GM19455 (cell line): Measurements from ENCODE around the gene PANX1.
A peak's percentile ranks its signal among the peaks of the same experiment; 100 is the strongest.
"Not testable (repeated sequence)": the region's sequence is repeated elsewhere in the genome, so short reads cannot be mapped to it uniquely, and the experiment has no call there.

Experiments used
- ATAC-seq: cut with Tn5 transposase; IDR thresholded peaks from one replicate; pipeline ENCODE4 v1.9.1; 2021; ENCODE audit not compliant: unreplicated experiment

Gene PANX1

GRCh38 chr11:94128746-94129511 is at the start of gene PANX1:
TSS of gene PANX1 (plus strand) at chr11:94128841. CDS start at chr11:94129313, 472 bp downstream.
- ATAC-seq = peak; percentile 87

- ATAC-seq = no peak
Measured at GRCh38 chr11:94084164-94084563, 44.5 kb upstream of the PANX1 start.

GRCh38 chr11:94088906-94089305 is 39.7 kb upstream of the PANX1 start:
- ATAC-seq = no peak

- no peak for ATAC-seq
Measured at GRCh38 chr11:94089341-94089740, 39.3 kb upstream of the PANX1 start.

- ATAC-seq = no peak
Measured at GRCh38 chr11:94090401-94090800, 38.2 kb upstream of the PANX1 start.

GRCh38 chr11:94091091-94091490 is 37.5 kb upstream of the PANX1 start:
- no peak for ATAC-seq

- no peak for ATAC-seq
Measured at GRCh38 chr11:94100253-94100652, 28.4 kb upstream of the PANX1 start.

- ATAC-seq = no peak
Measured at GRCh38 chr11:94103471-94103870, 25.2 kb upstream of the PANX1 start.

GRCh38 chr11:94104734-94105133 is 23.9 kb upstream of the PANX1 start:
- ATAC-seq = no peak

GRCh38 chr11:94106716-94107115 is 21.9 kb upstream of the PANX1 start:
- ATAC-seq = no peak

- ATAC-seq = no peak
Measured at GRCh38 chr11:94107363-94107762, 21.3 kb upstream of the PANX1 start.

- no peak for ATAC-seq
Measured at GRCh38 chr11:94111241-94111640, 17.4 kb upstream of the PANX1 start.

GRCh38 chr11:94111660-94112059 is 17.0 kb upstream of the PANX1 start:
- no peak for ATAC-seq

- ATAC-seq = no peak
Measured at GRCh38 chr11:94112206-94112953, 16.3 kb upstream of the PANX1 start.

- no peak for ATAC-seq
Measured at GRCh38 chr11:94117197-94117574, 11.5 kb upstream of the PANX1 start.

GRCh38 chr11:94117871-94118270 is 10.8 kb upstream of the PANX1 start:
- ATAC-seq = no peak

GRCh38 chr11:94119676-94120075 is 9.0 kb upstream of the PANX1 start:
- not testable (repeated sequence) for ATAC-seq

GRCh38 chr11:94120516-94120915 is 8.1 kb upstream of the PANX1 start:
- not testable (repeated sequence) for ATAC-seq

- ATAC-seq = no peak
Measured at GRCh38 chr11:94120946-94121345, 7.7 kb upstream of the PANX1 start.

GRCh38 chr11:94125407-94126115 is 3.1 kb upstream of the PANX1 start:
- ATAC-seq = no peak

GRCh38 chr11:94127638-94128037 is 1.0 kb upstream of the PANX1 start:
- ATAC-seq = no peak

- peak; percentile 22 for ATAC-seq
Measured at GRCh38 chr11:94128291-94128745, 323 bp upstream of the PANX1 start.
